HUES48 (cell line): ENCODE results near the gene ANO2.

Source experiments
- H3K27ac ChIP-seq: one replicate; pipeline ENCODE4 v1.7.0; 2013; ENCODE audit warnings: low read depth, low read length, inconsistent platforms
- H3K27me3 ChIP-seq: 2 replicates; pipeline ENCODE4 v1.6.1; 2013; ENCODE audit warnings: mild to moderate bottlenecking, low read length; ENCODE audit not compliant: control insufficient read depth, insufficient read depth
- H3K36me3 ChIP-seq: 2 replicates; pipeline ENCODE4 v1.6.1; 2013; ENCODE audit warnings: low read length; ENCODE audit not compliant: control insufficient read depth, insufficient read depth
- H3K4me1 ChIP-seq: 2 replicates; pipeline ENCODE4 v1.6.1; 2013; ENCODE audit warnings: mild to moderate bottlenecking, low read length; ENCODE audit not compliant: control insufficient read depth, insufficient read depth
- H3K4me3 ChIP-seq: 2 replicates; pipeline ENCODE4 v1.5.1; 2013; ENCODE audit warnings: mild to moderate bottlenecking, low read depth, low read length
- H3K9ac ChIP-seq: 2 replicates; pipeline ENCODE4 v1.6.1; 2013; ENCODE audit warnings: mild to moderate bottlenecking, low read depth, low read length, moderate library complexity
- H3K9me3 ChIP-seq: 2 replicates; pipeline ENCODE4 v1.6.1; 2013; ENCODE audit warnings: low read length; ENCODE audit not compliant: control insufficient read depth, insufficient read depth

The ANO2 gene

GRCh38 chr12:5590316-5590715 is 354.7 kb downstream of the ANO2 start:
- no peak overlapping the region for H3K9ac ChIP-seq
- H3K9me3 ChIP-seq: no peaks in the 10 kb centered on the region
- H3K4me3 ChIP-seq: no peak overlapping the region
- H3K27me3 ChIP-seq: no peaks in the 10 kb centered on the region
- no peaks in the 10 kb centered on the region for H3K36me3 ChIP-seq
- peaks cover 30% of the 10 kb centered on the region for H3K4me1 ChIP-seq
- H3K27ac ChIP-seq: no peak overlapping the region

GRCh38 chr12:5589054-5589453 is 356.0 kb downstream of the ANO2 start:
- no peaks in the 10 kb centered on the region for H3K9me3 ChIP-seq
- no peak overlapping the region for H3K9ac ChIP-seq
- H3K36me3 ChIP-seq: no peaks in the 10 kb centered on the region
- H3K4me3 ChIP-seq: no peak overlapping the region
- H3K27ac ChIP-seq: no peak overlapping the region
- peaks cover 30% of the 10 kb centered on the region for H3K4me1 ChIP-seq
- no peaks in the 10 kb centered on the region for H3K27me3 ChIP-seq

DNA sequence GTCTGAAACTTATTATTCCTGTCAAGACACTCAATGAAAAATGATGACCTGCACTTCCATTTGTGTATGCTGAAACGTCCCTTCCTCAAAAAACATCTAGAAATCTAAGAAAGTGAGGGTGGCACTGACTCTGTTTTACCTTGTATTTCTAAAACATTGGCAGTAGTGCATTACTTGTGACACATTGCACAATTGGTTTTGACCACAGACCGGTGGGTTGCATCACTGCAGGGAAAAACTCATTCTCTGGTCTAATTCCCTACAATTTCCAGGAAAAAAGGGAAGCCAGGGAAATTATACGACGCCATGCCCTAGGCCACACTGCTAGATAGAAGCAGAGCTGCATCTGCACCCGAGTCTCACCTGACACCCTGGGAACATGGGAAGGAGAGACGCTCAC is 356.5 kb downstream of the ANO2 start:
- no peak overlapping the region for H3K4me3 ChIP-seq
- H3K9ac ChIP-seq: no peak overlapping the region
- H3K4me1 ChIP-seq: peaks cover 30% of the 10 kb centered on the region
- H3K27ac ChIP-seq: no peak overlapping the region
- no peaks in the 10 kb centered on the region for H3K27me3 ChIP-seq
- no peaks in the 10 kb centered on the region for H3K9me3 ChIP-seq
- no peaks in the 10 kb centered on the region for H3K36me3 ChIP-seq

DNA sequence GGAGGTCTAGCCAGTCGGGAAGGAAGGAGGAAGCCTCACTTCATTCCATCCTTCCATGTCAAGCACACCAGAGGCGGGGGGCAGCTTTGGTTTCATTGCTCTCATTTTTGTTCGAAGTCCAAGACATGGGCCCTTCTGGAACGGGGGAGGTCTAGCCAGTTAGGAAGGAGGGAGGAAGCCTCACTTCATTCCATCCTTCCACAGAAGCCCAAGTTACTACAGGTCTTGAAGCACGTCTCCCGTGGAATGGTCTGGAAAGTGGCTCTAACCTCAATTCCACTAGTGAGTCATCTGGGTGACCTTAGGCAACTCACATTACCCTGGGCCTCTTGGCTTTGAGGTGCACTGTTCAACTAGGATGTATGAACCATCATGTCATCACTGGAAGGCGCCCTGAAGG is 356.9 kb downstream of the ANO2 start:
- no peaks in the 10 kb centered on the region for H3K9me3 ChIP-seq
- no peaks in the 10 kb centered on the region for H3K27me3 ChIP-seq
- H3K4me1 ChIP-seq: peaks cover 30% of the 10 kb centered on the region
- no peak overlapping the region for H3K27ac ChIP-seq
- no peak overlapping the region for H3K4me3 ChIP-seq
- H3K9ac ChIP-seq: no peak overlapping the region
- no peaks in the 10 kb centered on the region for H3K36me3 ChIP-seq

GRCh38 chr12:5587711-5588121 is 357.3 kb downstream of the ANO2 start:
- Histone ChIP-seq H3K4me3 (no peak overlapping the region), H3K4me1 (peaks cover 30% of the 10 kb centered on the region), H3K9me3 (no peaks in the 10 kb centered on the region), H3K27ac (no peak overlapping the region), H3K36me3 (no peaks in the 10 kb centered on the region), H3K9ac (no peak overlapping the region), H3K27me3 (no peaks in the 10 kb centered on the region)

- Histone ChIP-seq H3K27ac (peak overlapping the region; percentile 53), H3K9ac (no peak overlapping the region), H3K4me1 (peaks cover 30% of the 10 kb centered on the region), H3K4me3 (no peak overlapping the region), H3K9me3 (no peaks in the 10 kb centered on the region), H3K27me3 (no peaks in the 10 kb centered on the region), H3K36me3 (no peaks in the 10 kb centered on the region)
Observed at GRCh38 chr12:5586201-5586600, 358.9 kb downstream of the ANO2 start.

DNA sequence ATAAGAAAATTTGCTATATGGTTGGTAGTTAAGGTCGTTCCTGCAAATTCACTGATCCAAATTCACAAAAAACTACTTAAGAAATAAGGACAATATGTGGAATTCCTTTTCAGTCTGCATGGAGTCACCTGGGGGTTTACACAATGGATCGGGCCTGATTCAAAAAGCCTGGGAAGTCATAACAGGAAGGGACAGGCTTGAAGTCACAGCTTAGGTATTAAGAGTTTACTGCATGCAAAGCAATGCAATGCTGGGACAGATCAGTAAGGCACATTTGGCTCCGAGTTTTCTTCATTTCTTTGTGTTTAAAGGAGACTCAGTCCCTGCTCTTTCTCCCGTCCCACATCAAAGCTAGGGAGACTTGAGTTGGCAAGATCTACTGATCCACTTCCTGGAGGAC is 359.9 kb downstream of the ANO2 start:
- H3K4me3 ChIP-seq: no peak overlapping the region
- H3K9me3 ChIP-seq: no peaks in the 10 kb centered on the region
- H3K27ac ChIP-seq: no peak overlapping the region
- peaks cover 30% of the 10 kb centered on the region for H3K4me1 ChIP-seq
- H3K36me3 ChIP-seq: no peaks in the 10 kb centered on the region
- H3K9ac ChIP-seq: no peak overlapping the region
- no peaks in the 10 kb centered on the region for H3K27me3 ChIP-seq

GRCh38 chr12:5584412-5585175 is 360.5 kb downstream of the ANO2 start:
- Histone ChIP-seq H3K27me3 (no peaks in the 10 kb centered on the region), H3K36me3 (no peaks in the 10 kb centered on the region), H3K27ac (no peak overlapping the region), H3K4me3 (no peak overlapping the region), H3K9me3 (no peaks in the 10 kb centered on the region), H3K4me1 (peaks cover 30% of the 10 kb centered on the region), H3K9ac (no peak overlapping the region)

GRCh38 chr12:5582541-5582940 is 362.5 kb downstream of the ANO2 start:
- Histone ChIP-seq H3K27ac (no peak overlapping the region), H3K4me3 (no peak overlapping the region), H3K9me3 (no peaks in the 10 kb centered on the region), H3K9ac (no peak overlapping the region), H3K4me1 (peaks cover 20% of the 10 kb centered on the region), H3K27me3 (no peaks in the 10 kb centered on the region), H3K36me3 (no peaks in the 10 kb centered on the region)

DNA sequence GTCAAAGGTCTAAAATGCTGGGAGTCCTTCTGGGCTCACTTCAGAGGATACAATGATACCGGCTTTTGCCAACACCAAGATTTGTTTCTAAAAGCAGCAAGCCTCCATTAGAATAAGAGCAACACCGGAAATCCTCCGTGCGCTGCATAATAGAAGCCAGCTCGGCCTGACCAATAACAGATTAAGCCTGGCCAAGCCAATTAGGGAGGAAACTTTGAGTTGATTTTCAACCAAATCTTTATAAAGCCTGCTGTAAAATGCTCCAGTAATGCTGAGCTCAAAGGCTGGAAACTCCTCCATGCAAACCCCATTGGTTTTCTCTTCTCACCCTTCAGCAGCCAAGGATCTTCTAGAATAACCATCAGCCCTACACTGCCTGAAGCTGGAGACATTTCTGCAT is 363.0 kb downstream of the ANO2 start:
- H3K9ac ChIP-seq: no peak overlapping the region
- H3K36me3 ChIP-seq: no peaks in the 10 kb centered on the region
- H3K4me3 ChIP-seq: no peak overlapping the region
- H3K9me3 ChIP-seq: no peaks in the 10 kb centered on the region
- no peak overlapping the region for H3K27ac ChIP-seq
- peaks cover 16% of the 10 kb centered on the region; the same call in 1 of the 2 replicates for H3K4me1 ChIP-seq
- H3K27me3 ChIP-seq: no peaks in the 10 kb centered on the region

- Histone ChIP-seq H3K9ac (no peak overlapping the region), H3K27me3 (no peaks in the 10 kb centered on the region), H3K9me3 (no peaks in the 10 kb centered on the region), H3K4me1 (peaks cover 12% of the 10 kb centered on the region; the same call in 1 of the 2 replicates), H3K27ac (no peak overlapping the region), H3K4me3 (no peak overlapping the region), H3K36me3 (no peaks in the 10 kb centered on the region)
Observed at GRCh38 chr12:5581616-5582015, 363.4 kb downstream of the ANO2 start.
